Immature natural killer cell (primary cell): Measurements from ENCODE around the gene ADSL. TPM values are rescaled to one million over a fixed set of nuclear protein-coding genes. Genes with fewer than 3 reads are reported as not detected.
A peak's percentile ranks its signal among the peaks of the same experiment; 100 is the strongest.

ENCODE experiments used
- DNase-seq, 3 donors: peaks; one replicate each; pipeline ENCODE4 v3.0.0; 2022; ENCODE audit warnings: mixed read lengths in 1 of 3
- H3K27ac Mint-ChIP-seq, 6 donors: one replicate each; pipeline ENCODE4 v1.8.0; 2020; ENCODE audit warnings: mixed read lengths in 6 of 6, mild to moderate bottlenecking in 5 of 6, inconsistent platforms in 4 of 6, moderate library complexity in 3 of 6
- H3K27me3 Mint-ChIP-seq, 3 donors: one replicate each; pipeline ENCODE4 v1.8.0; 2020 to 2021; ENCODE audit warnings: low read depth in 3 of 3, mild to moderate bottlenecking in 3 of 3, mixed read lengths in 3 of 3, moderate library complexity in 3 of 3, inconsistent platforms in 1 of 3
- H3K36me3 Mint-ChIP-seq, 3 donors: one replicate each; pipeline ENCODE4 v1.8.0; 2020; ENCODE audit warnings: mixed read lengths in 3 of 3, inconsistent platforms in 2 of 3, mild to moderate bottlenecking in 2 of 3
- H3K4me1 Mint-ChIP-seq, 2 donors: one replicate each; pipeline ENCODE4 v1.8.0; 2020; ENCODE audit warnings: inconsistent platforms in 2 of 2, mild to moderate bottlenecking in 2 of 2, mixed read lengths in 2 of 2, moderate library complexity in 1 of 2
- H3K4me3 Mint-ChIP-seq, 5 donors: one replicate each; pipeline ENCODE4 v1.8.0; 2020; ENCODE audit warnings: mild to moderate bottlenecking in 5 of 5, mixed read lengths in 5 of 5, inconsistent platforms in 3 of 5, moderate library complexity in 3 of 5
- H3K9me3 Mint-ChIP-seq, 6 donors: one replicate each; pipeline ENCODE4 v1.8.0; 2020; ENCODE audit warnings: mild to moderate bottlenecking in 6 of 6, mixed read lengths in 6 of 6, inconsistent platforms in 4 of 6, moderate library complexity in 3 of 6
- polyA plus RNA-seq, 3 donors: library from polyadenylated mRNA; unstranded; fragments of 300-500 nt; fragmentation: Illumina TruSeq; gene quantifications; one replicate each; pipeline ENCODE4 v1.2.3, GENCODE V29; 2021

Gene ADSL
- polyA plus RNA-seq, 3 donors from 2014 or later = 57.5 to 59.7 (median 59.3) TPM

DNA sequence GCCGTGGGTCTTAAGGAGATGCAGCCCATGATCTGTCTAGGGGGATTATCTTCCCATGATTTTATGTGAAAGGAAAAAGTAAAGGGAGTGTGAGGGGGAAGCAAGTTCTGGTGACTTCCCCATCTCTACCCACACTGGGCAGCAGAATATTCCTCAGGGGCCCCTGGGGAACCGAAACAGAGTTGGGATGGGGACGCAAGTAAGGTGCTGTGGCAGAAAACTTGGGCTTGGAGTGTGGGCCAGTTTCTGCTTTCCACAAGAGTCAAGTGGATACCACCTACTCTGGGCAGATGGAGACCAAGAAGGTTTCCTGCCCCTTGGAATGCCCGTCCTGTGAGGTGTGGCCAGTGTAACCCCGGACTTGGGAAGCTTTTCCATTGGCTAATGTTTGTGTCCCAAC is 88.4 kb downstream of the ADSL start:
- peaks cover 39 to 46% of the 10 kb centered on the region in 2 donors for H3K4me1 Mint-ChIP-seq
- peaks cover 3 to 21% (median 6%) of the 10 kb centered on the region in 3 donors for H3K36me3 Mint-ChIP-seq
- H3K9me3 Mint-ChIP-seq = no peaks in the 10 kb centered on the region
- no peak for DNase-seq
- H3K27me3 Mint-ChIP-seq = peaks cover 0 to 3% (median 0%) of the 10 kb centered on the region in 3 donors
- no peak overlapping the region for H3K4me3 Mint-ChIP-seq
- peak overlapping the region in 2 of 6 donors; percentile 36 to 40 for H3K27ac Mint-ChIP-seq

DNA sequence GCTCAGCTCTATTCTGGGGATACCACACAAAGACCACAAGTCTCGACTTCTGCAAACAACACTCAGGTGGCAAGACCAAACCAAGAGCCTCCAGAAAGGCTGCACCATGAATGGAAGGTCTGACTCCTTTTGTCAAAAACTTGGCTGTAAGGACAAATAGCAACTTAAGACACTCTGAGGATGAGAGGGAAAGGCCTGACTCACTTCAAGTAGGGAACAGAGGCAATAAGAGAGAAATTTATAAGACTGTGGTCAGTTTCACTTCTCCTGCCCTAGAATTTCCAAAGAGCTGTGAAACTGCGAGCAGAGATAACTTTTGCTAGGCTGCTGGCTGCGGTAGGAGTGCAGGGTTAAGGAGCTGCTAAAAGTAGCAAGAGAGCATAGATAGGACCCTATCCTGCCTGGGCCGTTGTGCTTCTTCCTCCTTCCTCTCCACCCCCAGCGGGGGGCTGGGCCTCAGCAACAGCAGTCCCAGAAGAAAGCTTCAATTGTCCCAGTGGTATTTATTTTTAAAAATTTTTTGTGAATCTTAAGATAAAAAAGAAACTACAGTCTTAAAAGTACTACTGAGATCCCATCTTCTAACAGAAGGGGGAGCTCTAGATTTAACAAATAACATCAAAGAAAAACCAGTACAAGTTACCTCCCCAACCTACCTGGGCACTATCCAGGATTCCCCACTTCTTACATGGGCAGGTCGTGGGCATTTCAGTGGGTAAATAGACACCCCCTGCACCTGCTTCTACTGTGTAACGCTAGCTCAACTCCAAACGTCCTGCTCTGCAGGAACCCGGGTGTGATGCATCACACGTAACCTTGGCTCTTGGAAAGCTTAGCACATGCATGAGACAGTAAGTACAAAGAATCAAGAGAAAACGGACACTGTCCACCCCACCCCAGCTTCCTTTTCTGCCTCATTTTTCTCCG is 90.5 kb downstream of the ADSL start:
- Mint-ChIP-seq H3K27me3 (no peaks in the 10 kb centered on the region), H3K4me1 (peaks cover 44 to 59% of the 10 kb centered on the region in 2 donors), H3K36me3 (peaks cover 0 to 8% (median 3%) of the 10 kb centered on the region in 3 donors), H3K4me3 (peak overlapping the region; percentile 19 to 69 (median 48)), H3K27ac (peak overlapping the region; percentile 74 to 87 (median 78)), H3K9me3 (no peaks in the 10 kb centered on the region)
- DNase-seq = peak; percentile 46 to 58 (median 48)

Other genes starting within 250 kb of the ADSL start
- gene TNRC6B, start 168.6 kb upstream of the ADSL start, polyA plus RNA-seq = 10 to 100 TPM; 12.9 to 90.1 (median 29.7) TPM
- gene SGSM3, start 24.1 kb downstream of the ADSL start, polyA plus RNA-seq = 10 to 100 TPM; 51.7 to 67.5 (median 59.5) TPM